Erythroblast (primary cell): ENCODE measurements around the gene FAM72C.
"Not testable (repeated sequence)": the region's sequence is repeated elsewhere in the genome, so short reads cannot be mapped to it uniquely, and the experiment has no call there.

ENCODE experiments used
- GATA1 ChIP-seq: IDR thresholded peaks from 2 replicates; pipeline ENCODE4 v1.6.1; 2011; ENCODE audit warnings: low read depth, mild to moderate bottlenecking, control low read depth, low read length, moderate library complexity
- POLR2A ChIP-seq: IDR thresholded peaks from 2 replicates; pipeline ENCODE4 v1.6.1; 2011; ENCODE audit warnings: mild to moderate bottlenecking, low read length

- not testable (repeated sequence) for TF ChIP-seq POLR2A, GATA1
Observed at GRCh38 chr1:143993301-143993907, 21.6 kb upstream of the FAM72C start.
